ENCODE data around the gene MED27.

Gene MED27

GRCh38 chr9:131875828-131876485, 203.7 kb downstream of the MED27 start:
- Histone ChIP-seq H3K27ac (replicated peaks) (no peak overlapping the region), H3K27me3 (ENCODE audit: insufficient read depth, poor library complexity, severe bottlenecking) (no peaks in the 10 kb centered on the region), H3K4me3 (replicated peaks; ENCODE audit: insufficient read depth, low read length) (no peak overlapping the region)
- no peak for DNase-seq (ENCODE audit: low read depth in 1 of 2, low spot score in 1 of 2)
- no peak for TF ChIP-seq SPI1 (IDR thresholded peaks at IDR 0.05; ENCODE audit: borderline replicate concordance, low read depth)

- DNase-seq (ENCODE audit: low read depth in 1 of 2, low spot score in 1 of 2): no peak
- no peaks in the 10 kb centered on the region for H3K27me3 ChIP-seq (ENCODE audit: insufficient read depth, poor library complexity, severe bottlenecking)
- H3K4me3 ChIP-seq (replicated peaks; ENCODE audit: insufficient read depth, low read length): no peak overlapping the region
- TF ChIP-seq POLR2AphosphoS5 (IDR thresholded peaks at IDR 0.05; ENCODE audit: low read depth) (no peak), CTCF (IDR thresholded peaks at IDR 0.05; ENCODE audit: insufficient read depth, low read length) (no peak), SPI1 (IDR thresholded peaks at IDR 0.05; ENCODE audit: borderline replicate concordance, low read depth) (no peak), GABPA (IDR thresholded peaks at IDR 0.05; ENCODE audit: low read depth) (no peak)
- TF ChIP-seq, protein P1, sequence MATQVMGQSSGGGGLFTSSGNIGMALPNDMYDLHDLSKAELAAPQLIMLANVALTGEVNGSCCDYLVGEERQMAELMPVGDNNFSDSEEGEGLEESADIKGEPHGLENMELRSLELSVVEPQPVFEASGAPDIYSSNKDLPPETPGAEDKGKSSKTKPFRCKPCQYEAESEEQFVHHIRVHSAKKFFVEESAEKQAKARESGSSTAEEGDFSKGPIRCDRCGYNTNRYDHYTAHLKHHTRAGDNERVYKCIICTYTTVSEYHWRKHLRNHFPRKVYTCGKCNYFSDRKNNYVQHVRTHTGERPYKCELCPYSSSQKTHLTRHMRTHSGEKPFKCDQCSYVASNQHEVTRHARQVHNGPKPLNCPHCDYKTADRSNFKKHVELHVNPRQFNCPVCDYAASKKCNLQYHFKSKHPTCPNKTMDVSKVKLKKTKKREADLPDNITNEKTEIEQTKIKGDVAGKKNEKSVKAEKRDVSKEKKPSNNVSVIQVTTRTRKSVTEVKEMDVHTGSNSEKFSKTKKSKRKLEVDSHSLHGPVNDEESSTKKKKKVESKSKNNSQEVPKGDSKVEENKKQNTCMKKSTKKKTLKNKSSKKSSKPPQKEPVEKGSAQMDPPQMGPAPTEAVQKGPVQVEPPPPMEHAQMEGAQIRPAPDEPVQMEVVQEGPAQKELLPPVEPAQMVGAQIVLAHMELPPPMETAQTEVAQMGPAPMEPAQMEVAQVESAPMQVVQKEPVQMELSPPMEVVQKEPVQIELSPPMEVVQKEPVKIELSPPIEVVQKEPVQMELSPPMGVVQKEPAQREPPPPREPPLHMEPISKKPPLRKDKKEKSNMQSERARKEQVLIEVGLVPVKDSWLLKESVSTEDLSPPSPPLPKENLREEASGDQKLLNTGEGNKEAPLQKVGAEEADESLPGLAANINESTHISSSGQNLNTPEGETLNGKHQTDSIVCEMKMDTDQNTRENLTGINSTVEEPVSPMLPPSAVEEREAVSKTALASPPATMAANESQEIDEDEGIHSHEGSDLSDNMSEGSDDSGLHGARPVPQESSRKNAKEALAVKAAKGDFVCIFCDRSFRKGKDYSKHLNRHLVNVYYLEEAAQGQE (IDR thresholded peaks at IDR 0.05; ENCODE audit: insufficient replicate concordance, low read depth): no peak
- H3K27ac ChIP-seq (replicated peaks): no peak overlapping the region
These were observed 204.6 kb downstream of the MED27 start for GRCh38 chr9:131874916-131875670.

GRCh38 chr9:131874447-131874846, 205.2 kb downstream of the MED27 start:
- no peaks in the 10 kb centered on the region for H3K27me3 ChIP-seq (ENCODE audit: insufficient read depth, poor library complexity, severe bottlenecking)
- no peak for TF ChIP-seq CTCF (IDR thresholded peaks at IDR 0.05; ENCODE audit: insufficient read depth, low read length)
- TF ChIP-seq, protein P1 (IDR thresholded peaks at IDR 0.05; ENCODE audit: insufficient replicate concordance, low read depth): peak; percentile 76
- no peak overlapping the region for H3K4me3 ChIP-seq (replicated peaks; ENCODE audit: insufficient read depth, low read length)
- no peak overlapping the region for H3K27ac ChIP-seq (replicated peaks)
- no peak for DNase-seq (ENCODE audit: low read depth in 1 of 2, low spot score in 1 of 2)

- TF ChIP-seq CTCF (IDR thresholded peaks at IDR 0.05; ENCODE audit: insufficient read depth, low read length) (no peak), GABPA (IDR thresholded peaks at IDR 0.05; ENCODE audit: low read depth) (no peak), SPI1 (IDR thresholded peaks at IDR 0.05; ENCODE audit: borderline replicate concordance, low read depth) (no peak), POLR2AphosphoS5 (IDR thresholded peaks at IDR 0.05; ENCODE audit: low read depth) (no peak)
- TF ChIP-seq, protein P1 (IDR thresholded peaks at IDR 0.05; ENCODE audit: insufficient replicate concordance, low read depth): no peak
- Histone ChIP-seq H3K27ac (replicated peaks) (no peak overlapping the region), H3K27me3 (ENCODE audit: insufficient read depth, poor library complexity, severe bottlenecking) (no peaks in the 10 kb centered on the region)
These were observed 205.7 kb downstream of the MED27 start for GRCh38 chr9:131873891-131874440.

More at GRCh38 chr9:131873891-131874440, 205.7 kb downstream of the MED27 start:
- DNase-seq (ENCODE audit: low read depth in 1 of 2, low spot score in 1 of 2): no peak
- H3K4me3 ChIP-seq (replicated peaks; ENCODE audit: insufficient read depth, low read length): no peak overlapping the region

Data from HL-60 (cell line).